Stimulated activated CD4-positive, alpha-beta T cell treated with anti-CD3 and anti-CD28 coated beads, Interleukin-4, amount 100 ng/mL, for 48 hours (primary cell): Measurements from ENCODE around the gene THSD8.

ENCODE experiments used
- DNase-seq, 2 donors: peaks; one replicate each; pipeline ENCODE4 v3.0.0-alpha.2; 2020; ENCODE audit warnings: low read depth in 2 of 2

THSD8 gene

DNA sequence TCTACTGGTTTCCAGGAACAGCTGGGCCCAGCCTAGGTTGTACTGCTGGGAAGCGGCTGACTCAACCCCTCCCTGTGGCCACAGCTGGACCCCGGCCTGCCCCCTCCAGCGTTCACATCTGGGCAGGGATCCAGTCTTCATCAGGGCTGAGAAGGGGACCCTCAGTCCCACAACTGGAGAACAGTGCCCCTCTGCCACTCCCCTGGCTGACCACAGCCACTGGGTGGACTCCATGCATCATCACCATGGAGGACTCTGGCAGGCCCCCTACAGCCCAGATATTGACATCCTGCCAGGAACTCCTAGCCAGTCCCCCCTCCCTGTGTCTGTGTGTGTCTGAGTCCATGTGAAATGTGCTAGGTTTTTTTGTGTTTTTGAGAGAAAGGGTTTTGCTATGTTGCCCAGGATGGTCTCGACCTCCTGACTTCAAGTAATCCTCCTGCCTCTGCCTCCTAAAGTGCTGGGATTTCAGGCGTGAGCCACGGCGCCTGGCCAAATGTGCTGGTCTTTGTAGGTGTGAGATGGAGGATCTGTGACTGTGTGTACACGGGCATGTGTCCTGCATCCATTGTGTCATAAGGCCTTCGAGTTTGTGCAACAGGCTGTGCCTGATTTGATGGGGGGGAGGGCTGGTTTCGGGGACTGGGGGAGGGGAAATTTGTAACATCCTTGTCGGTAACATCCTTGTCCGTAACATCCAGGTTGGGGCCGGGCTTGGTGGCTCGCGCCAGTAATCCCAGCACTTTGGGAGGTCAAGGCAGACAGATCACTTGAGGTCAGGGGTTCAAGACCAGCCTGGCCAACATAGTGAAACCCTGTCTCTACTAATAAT lies 22.5 kb upstream of the THSD8 start:
- no peak for DNase-seq

- no peak for DNase-seq
Measured at GRCh38 chr19:12782174-12782423, 19.8 kb upstream of the THSD8 start.

DNA sequence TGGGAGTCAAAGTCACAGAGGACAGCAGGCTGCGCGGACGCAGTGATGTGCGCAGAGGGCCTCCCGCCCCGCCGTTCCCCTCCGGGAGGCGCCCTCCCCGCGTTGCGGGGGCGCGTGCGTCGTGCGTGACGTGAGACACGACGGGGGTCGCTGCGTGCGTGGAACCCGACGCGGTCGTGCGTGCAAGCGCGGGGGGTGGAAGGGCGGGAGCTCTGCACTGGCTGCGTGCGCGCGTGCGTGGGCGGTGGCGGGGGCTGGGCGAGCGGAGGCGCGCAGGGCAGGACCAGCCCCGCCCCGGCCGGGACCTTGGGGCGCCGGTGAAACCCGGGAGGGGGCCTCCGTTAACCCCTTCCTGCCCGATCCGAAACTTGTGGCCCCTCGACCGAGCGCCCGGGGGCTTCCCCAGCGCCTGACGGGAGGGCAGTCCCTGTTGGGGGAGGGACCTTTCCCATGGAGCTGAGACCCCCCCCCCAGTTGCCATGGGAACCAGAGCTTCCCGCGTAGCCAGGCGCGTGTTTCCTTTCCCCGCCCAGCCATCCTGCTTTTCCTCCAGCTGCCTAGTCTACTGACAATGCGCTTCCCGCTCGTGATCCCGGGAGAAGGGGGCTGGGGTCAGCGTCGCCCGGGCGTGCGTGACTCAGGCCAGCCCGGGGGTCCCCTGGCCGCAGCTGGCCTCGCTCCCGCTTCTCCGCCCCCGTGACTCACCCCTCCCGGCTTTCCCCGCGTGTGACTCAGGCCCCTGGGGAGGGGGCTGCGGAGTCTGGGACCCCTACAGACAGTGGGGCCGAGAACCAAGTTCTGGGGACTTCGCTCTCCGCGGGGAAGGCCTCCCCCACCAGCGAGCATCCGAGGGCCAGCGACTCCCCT lies 19.2 kb upstream of the THSD8 start:
- DNase-seq = peak; percentile 81 to 86

- peak; percentile 56 to 66 for DNase-seq
Measured at GRCh38 chr19:12783291-12783848, 18.5 kb upstream of the THSD8 start.

DNA sequence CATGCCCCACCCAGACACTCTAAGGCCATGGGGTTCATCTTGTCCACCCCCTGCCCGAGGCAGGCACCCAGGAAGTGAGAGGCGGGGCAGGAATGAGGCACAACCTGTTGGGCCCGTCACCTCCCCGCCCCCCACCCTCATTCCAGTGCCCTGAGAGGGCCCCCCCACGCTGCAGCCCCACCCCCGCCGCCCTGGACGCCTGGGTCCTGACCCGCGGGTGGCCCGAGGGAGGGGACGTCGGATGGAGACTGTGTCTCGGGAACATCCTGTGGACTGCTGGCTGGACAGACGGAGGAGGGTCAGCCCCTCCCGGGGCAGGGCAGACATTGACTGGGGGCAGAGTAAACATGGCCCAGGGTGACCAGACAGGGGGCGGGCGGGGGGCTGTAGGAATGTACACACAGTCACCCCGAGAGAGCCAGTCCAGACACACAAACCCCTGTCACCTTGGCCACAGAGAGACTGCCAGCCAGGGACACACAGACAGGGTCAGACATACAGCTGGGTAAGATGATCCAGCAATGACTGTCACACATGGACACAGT lies 17.9 kb upstream of the THSD8 start:
- DNase-seq = no peak

- DNase-seq = no peak
Measured at GRCh38 chr19:12784394-12784870, 17.4 kb upstream of the THSD8 start.

GRCh38 chr19:12784871-12785430 lies 16.9 kb upstream of the THSD8 start:
- no peak for DNase-seq

GRCh38 chr19:12785431-12786031 lies 16.3 kb upstream of the THSD8 start:
- no peak for DNase-seq

DNA sequence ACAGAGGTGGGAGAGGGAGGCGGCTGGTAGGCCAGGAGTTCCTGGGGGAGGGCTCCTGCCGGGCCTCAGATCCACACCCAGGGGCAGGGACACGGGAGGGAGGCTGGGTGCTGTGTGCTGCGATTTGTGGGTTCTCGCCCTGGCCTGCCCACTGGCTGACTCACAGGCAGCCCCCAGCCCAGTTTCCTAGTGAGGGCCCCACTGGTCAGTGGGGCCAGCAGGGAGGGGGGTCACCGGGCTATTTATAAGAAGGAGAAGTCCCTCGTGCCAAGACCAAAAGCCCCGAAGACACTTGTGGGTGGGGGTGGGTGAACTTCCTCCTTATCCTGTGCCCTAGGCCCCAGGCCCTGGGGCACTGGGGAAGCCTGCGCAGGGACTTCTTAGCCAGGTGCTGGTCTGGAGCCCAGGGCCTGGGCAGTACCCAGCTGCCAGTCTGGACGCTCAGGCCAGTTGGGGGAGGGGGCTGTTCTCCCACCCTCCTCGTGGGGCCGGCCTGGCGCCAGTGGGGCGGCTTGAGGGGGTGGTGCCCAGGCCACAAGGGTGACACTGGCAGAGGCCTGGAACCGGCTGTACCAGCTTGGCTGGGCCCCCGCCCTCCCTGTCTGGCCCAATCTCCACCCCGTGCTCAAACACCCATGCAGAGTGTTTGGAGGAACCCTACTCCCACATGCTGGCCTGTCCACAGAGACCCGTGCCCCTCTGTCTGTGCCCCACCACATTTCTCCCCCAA lies 15.6 kb upstream of the THSD8 start:
- DNase-seq = no peak

DNA sequence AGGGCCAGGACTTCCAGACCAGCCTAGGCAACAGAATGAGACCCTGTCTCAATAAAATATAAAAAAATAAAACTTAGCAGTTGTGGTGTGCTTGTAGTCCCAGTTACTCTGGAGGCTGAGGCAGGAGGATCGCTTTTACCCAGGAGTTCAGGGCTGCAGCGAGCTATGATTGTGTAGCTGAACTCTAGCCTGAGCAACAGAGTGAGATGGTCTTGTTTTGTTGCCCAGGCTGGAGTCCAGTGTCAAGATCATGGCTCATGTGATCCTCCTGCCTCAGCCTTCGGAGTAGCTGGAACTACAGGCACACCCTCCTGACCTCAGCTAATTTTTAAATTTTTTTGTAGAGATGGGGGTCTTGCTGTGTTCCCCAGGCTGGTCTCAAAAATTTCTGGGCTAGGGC lies 14.9 kb upstream of the THSD8 start:
- DNase-seq = no peak

GRCh38 chr19:12787458-12787857 lies 14.4 kb upstream of the THSD8 start:
- no peak for DNase-seq

- no peak for DNase-seq
Measured at GRCh38 chr19:12788042-12788681, 13.7 kb upstream of the THSD8 start.

DNA sequence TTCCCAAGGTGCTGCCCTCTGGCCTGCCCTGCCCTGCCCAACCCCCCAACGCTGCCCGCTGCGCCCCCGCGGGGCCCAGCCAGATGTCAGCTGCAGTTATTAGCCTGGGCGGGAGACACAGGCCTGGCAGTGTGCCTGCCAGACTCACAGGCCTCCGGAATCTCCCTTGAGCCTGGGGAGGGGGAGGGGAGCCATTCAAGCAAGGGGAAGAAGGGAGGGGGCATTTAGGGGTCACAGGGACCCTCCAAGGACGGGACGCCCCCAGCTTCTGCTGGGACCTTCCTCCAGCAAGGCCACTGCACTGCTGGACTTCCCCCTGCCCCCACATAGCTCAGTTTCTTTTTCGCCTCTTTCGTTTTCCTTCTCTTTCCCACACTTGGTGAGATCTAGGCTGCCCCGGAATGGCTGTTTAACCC lies 13.2 kb upstream of the THSD8 start:
- DNase-seq = no peak

DNA sequence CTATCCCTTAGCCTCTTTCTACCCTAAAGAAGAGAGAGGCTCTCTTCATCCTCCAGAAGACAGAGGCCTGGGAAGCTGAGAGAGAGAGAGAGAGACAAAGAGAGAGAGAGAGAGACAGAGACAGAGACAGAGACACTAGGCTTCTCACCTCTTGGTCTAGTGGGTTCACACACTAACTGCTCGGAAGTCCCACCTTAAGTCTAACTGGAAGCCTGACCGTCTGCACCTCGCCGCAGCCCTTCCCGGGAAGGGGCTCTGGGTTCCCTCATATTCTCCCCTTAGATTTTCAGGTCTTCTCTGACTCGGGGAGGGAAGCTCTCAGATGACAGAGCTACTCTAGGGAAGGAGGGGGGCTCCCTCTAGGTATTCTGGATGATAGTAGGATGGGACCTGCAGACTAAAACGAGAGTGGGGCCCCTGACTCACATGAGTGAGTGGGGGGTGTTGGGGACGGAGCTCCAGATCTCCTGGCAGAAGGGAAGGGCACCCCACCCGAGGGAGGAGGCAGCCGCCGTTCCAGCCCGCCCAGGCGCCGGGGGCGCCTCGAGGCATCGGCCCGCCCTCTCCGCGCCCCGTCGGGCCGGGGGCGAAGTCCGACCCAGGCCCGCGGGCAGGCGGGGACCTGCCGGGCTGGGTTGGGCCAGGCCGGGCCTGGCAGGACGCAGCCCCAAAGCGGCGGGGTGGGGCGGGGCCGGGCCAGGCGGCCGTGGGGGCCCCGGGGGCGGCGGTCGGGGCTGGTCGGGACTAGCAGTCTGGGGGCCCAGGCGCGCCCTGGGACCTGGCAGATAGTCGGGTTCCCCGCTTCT lies 12.6 kb upstream of the THSD8 start:
- no peak for DNase-seq

DNA sequence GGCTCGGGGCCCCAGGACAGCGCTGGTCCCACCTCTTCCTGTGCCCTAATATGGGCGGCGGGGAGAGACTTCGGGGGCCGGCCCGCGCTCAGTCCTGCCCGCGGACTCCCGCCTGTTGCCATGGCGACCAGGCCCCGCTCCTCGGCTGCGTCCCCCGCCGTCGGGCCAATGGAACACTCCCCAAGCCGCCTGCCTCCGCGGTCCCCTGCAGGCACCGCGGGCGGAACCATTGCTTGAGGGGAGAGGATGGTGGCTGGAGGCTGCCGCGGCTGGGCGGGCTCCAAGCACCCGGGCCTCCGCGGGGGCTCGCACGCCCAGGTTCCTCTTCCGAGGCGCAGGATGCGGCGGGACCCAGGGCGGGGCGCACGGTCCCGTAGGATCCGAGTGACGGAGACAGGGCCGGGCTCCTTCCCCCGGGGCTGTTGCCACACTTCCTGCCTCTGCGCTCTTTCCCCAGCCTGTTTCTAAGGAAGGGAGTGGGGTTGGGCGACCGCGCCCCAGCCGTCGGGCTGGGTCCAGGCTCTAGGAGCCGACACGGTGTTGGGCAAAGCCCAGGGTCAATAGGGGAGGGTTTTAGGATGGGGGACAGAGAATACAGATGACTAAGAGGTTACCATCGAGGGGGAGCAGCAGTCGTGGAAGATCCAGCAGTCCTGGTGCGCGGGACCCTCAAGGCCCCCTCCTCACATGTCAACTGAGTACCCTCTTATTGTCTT lies 11.8 kb upstream of the THSD8 start:
- peak; percentile 94 to 97 for DNase-seq

GRCh38 chr19:12790628-12791344 lies 11.1 kb upstream of the THSD8 start:
- no peak for DNase-seq

- peak; percentile 93 to 95 for DNase-seq
Measured at GRCh38 chr19:12791345-12792050, 10.4 kb upstream of the THSD8 start, which contains the start of gene JUNB. JUNB (plus strand) TSS chr19:12791486; CDS start chr19:12791772, 286 bp downstream.
